Stimulated activated CD4-positive, alpha-beta T cell treated with anti-CD3 and anti-CD28 coated beads, Interleukin-15, amount 100 ng/mL, for 1 hour (primary cell): Measurements from ENCODE around the gene NBPF12.
"Not testable (repeated sequence)": the region's sequence is repeated elsewhere in the genome, so short reads cannot be mapped to it uniquely, and the experiment has no call there.

ENCODE experiments used
- DNase-seq, 2 donors: peaks; one replicate each; pipeline ENCODE4 v3.0.0-alpha.2; 2020; ENCODE audit warnings: low read depth in 1 of 2, low spot score in 1 of 2

NBPF12 gene

GRCh38 chr1:146938242-146938902 lies at the start of gene NBPF12:
NBPF12 (plus strand) TSS chr1:146938324; CDS start chr1:146960144, 21,820 bp downstream.
- DNase-seq, result peak; percentile 65 to 66

GRCh38 chr1:146891355-146891754 lies 46.8 kb upstream of the NBPF12 start:
- DNase-seq, result not testable (repeated sequence)

GRCh38 chr1:146892331-146892730 lies 45.8 kb upstream of the NBPF12 start:
- DNase-seq, result not testable (repeated sequence)

GRCh38 chr1:146907565-146908261 lies 30.4 kb upstream of the NBPF12 start:
- not testable (repeated sequence) for DNase-seq

- not testable (repeated sequence) for DNase-seq
Measured at GRCh38 chr1:146912975-146913374, 25.1 kb upstream of the NBPF12 start.

- DNase-seq, result not testable (repeated sequence)
Measured at GRCh38 chr1:146920811-146921210, 17.3 kb upstream of the NBPF12 start.

- DNase-seq, result not testable (repeated sequence)
Measured at GRCh38 chr1:146922614-146923013, 15.5 kb upstream of the NBPF12 start.

- not testable (repeated sequence) for DNase-seq
Measured at GRCh38 chr1:146924106-146924505, 14.0 kb upstream of the NBPF12 start.

- not testable (repeated sequence) for DNase-seq
Measured at GRCh38 chr1:146926413-146926812, 11.7 kb upstream of the NBPF12 start.

- not testable (repeated sequence) for DNase-seq
Measured at GRCh38 chr1:146930225-146930624, 7.9 kb upstream of the NBPF12 start.

GRCh38 chr1:146934390-146935223 lies 3.5 kb upstream of the NBPF12 start:
- DNase-seq, result not testable (repeated sequence)

- DNase-seq, result not testable (repeated sequence)
Measured at GRCh38 chr1:146937462-146937861, 662 bp upstream of the NBPF12 start.

GRCh38 chr1:146938927-146939786 lies 1.0 kb downstream of the NBPF12 start:
- peak in 1 of 2 donors; percentile 5 for DNase-seq

GRCh38 chr1:146940293-146940692 lies 2.2 kb downstream of the NBPF12 start:
- DNase-seq, result not testable (repeated sequence)

GRCh38 chr1:146943342-146943886 lies 5.3 kb downstream of the NBPF12 start:
- DNase-seq, result not testable (repeated sequence)

- DNase-seq, result not testable (repeated sequence)
Measured at GRCh38 chr1:146948127-146948526, 10.0 kb downstream of the NBPF12 start.

- DNase-seq, result not testable (repeated sequence)
Measured at GRCh38 chr1:146964340-146964739, 26.2 kb downstream of the NBPF12 start.

- DNase-seq, result not testable (repeated sequence)
Measured at GRCh38 chr1:146966351-146966750, 28.2 kb downstream of the NBPF12 start.

GRCh38 chr1:146970656-146971055 lies 32.5 kb downstream of the NBPF12 start:
- DNase-seq, result not testable (repeated sequence)

GRCh38 chr1:146972681-146973080 lies 34.6 kb downstream of the NBPF12 start:
- not testable (repeated sequence) for DNase-seq
